ENCODE data around the gene ORM2.

Gene ORM2

GRCh38 chr9:114296338-114296737 lies 33.3 kb upstream of the ORM2 start:
- no peak for DNase-seq

- DNase-seq: no peak
Observed at GRCh38 chr9:114299286-114300152, 30.1 kb upstream of the ORM2 start.

- no peak for DNase-seq
Observed at GRCh38 chr9:114300153-114300845, 29.4 kb upstream of the ORM2 start.

- no peak for DNase-seq
Observed at GRCh38 chr9:114300846-114301797, 28.5 kb upstream of the ORM2 start.

GRCh38 chr9:114301798-114302565 lies 27.7 kb upstream of the ORM2 start:
- DNase-seq: no peak

GRCh38 chr9:114302727-114303126 lies 26.9 kb upstream of the ORM2 start:
- no peak for DNase-seq

GRCh38 chr9:114303571-114303970 lies 26.1 kb upstream of the ORM2 start:
- DNase-seq: no peak

GRCh38 chr9:114303977-114304376 lies 25.7 kb upstream of the ORM2 start:
- no peak for DNase-seq

GRCh38 chr9:114304416-114305188 lies 25.1 kb upstream of the ORM2 start:
- DNase-seq: no peak

GRCh38 chr9:114307899-114308267 lies 21.8 kb upstream of the ORM2 start:
- no peak for DNase-seq

GRCh38 chr9:114308361-114308950 lies 21.2 kb upstream of the ORM2 start:
- no peak for DNase-seq

- DNase-seq: no peak
Observed at GRCh38 chr9:114309096-114309495, 20.6 kb upstream of the ORM2 start.

GRCh38 chr9:114310471-114311450 lies 18.9 kb upstream of the ORM2 start:
- DNase-seq: no peak

- no peak for DNase-seq
Observed at GRCh38 chr9:114311571-114312512, 17.8 kb upstream of the ORM2 start.

- no peak for DNase-seq
Observed at GRCh38 chr9:114312513-114312875, 17.2 kb upstream of the ORM2 start.

GRCh38 chr9:114313186-114313585 lies 16.5 kb upstream of the ORM2 start:
- DNase-seq: no peak

- DNase-seq: no peak
Observed at GRCh38 chr9:114314256-114314867, 15.3 kb upstream of the ORM2 start.

All from activated CD4-positive, alpha-beta T cell treated with anti-CD3 and anti-CD28 coated beads, Interleukin-2, amount 50 U/mL, for 1 hour (primary cell).